ENCODE results near the gene SV2B. TPM values are rescaled to one million over a fixed set of nuclear protein-coding genes. Genes with fewer than 3 reads are reported as not detected.

SV2B gene
- total RNA-seq, 1 donor from 2014 or later, result 0.26 TPM

DNA sequence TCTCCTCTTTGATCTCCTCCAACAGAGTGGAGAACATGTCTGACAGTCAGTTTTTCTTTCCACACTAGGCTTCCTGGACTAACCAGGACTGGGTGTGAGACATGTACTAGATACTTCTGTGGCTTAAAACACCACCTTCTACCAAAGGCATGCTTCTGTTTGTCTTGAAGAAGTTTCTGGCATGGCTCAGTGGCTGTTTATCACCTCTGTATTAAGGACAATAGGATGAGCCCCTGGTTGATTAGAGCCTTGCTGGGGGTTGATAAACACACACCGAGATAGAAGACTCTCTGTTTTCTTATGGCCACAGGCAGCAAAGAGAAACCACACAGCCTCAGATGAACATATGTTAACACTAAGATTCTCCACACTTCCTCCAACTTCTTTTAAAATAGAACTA, 40.5 kb downstream of the SV2B start:
- TF ChIP-seq, protein P1, sequence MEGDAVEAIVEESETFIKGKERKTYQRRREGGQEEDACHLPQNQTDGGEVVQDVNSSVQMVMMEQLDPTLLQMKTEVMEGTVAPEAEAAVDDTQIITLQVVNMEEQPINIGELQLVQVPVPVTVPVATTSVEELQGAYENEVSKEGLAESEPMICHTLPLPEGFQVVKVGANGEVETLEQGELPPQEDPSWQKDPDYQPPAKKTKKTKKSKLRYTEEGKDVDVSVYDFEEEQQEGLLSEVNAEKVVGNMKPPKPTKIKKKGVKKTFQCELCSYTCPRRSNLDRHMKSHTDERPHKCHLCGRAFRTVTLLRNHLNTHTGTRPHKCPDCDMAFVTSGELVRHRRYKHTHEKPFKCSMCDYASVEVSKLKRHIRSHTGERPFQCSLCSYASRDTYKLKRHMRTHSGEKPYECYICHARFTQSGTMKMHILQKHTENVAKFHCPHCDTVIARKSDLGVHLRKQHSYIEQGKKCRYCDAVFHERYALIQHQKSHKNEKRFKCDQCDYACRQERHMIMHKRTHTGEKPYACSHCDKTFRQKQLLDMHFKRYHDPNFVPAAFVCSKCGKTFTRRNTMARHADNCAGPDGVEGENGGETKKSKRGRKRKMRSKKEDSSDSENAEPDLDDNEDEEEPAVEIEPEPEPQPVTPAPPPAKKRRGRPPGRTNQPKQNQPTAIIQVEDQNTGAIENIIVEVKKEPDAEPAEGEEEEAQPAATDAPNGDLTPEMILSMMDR (IDR thresholded peaks at IDR 0.05; ENCODE audit: insufficient read depth, low read length, severe bottlenecking), result no peak
- Histone ChIP-seq H3K36me3 (ENCODE audit: control insufficient read depth, insufficient read depth, low read length) (no peaks in the 10 kb centered on the region), H3K27me3 (ENCODE audit: control insufficient read depth, insufficient read depth, low read length) (no peaks in the 10 kb centered on the region), H3K4me3 (ENCODE audit: low read depth, low read length) (no peak overlapping the region)
- no peak for FAIRE-seq
- no peak for DNase-seq (ENCODE audit: low read depth)

DNA sequence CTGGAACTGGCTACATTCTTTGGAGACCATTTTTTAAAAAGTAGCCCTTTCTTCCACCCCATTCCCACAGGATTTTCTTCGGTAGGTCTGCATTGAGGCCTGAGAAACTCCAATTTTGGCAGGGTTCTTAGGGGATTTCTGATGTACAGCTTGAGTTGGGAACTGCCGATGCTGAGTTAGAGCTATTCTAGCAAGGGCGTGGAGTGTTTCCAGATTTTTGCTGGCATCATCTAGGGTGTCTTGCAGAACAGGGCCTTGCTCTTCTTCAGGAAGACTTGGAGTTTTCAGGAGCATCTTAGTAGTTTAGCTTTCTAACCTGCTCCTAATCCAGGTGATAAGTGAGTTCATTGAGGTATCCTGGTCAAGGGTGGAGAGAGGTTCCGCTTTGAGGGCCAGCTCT, 41.0 kb downstream of the SV2B start:
- no peaks in the 10 kb centered on the region for H3K27me3 ChIP-seq (ENCODE audit: control insufficient read depth, insufficient read depth, low read length)
- no peaks in the 10 kb centered on the region for H3K36me3 ChIP-seq (ENCODE audit: control insufficient read depth, insufficient read depth, low read length)
- TF ChIP-seq, protein P1 (IDR thresholded peaks at IDR 0.05; ENCODE audit: insufficient read depth, low read length, severe bottlenecking), result no peak
- no peak for FAIRE-seq
- DNase-seq (ENCODE audit: low read depth), result no peak
- no peak overlapping the region for H3K4me3 ChIP-seq (ENCODE audit: low read depth, low read length)

DNA sequence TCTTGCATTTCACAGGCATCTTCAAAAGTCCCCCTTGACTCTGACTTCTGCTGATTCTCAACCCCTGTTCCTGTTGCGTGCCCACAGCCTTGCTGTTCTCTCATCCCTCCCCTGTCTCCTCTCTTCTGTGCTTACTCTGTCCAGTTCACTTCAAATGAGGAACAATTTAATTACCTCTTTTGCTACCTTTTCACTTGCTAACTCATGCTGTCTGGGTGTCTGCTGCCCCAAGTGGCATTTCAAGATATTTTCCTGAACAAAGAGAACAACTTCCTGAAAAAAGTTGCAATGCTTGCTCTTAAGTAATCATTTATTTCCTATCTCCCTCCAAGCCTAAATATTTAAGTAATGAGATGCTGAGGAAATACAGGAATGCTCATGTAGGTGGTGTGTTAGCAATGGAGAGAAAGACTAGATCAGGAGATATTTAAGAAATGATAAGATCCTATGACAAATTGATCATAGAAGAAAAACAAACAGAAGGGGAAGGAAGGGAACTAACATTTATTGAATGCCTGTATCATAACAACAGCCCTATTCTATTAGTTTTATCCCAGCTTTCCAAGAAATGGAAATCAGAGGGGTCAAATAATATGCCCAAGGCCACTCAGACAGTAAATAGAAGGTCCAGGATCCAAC, 42.2 kb downstream of the SV2B start:
- TF ChIP-seq, protein P1 (IDR thresholded peaks at IDR 0.05; ENCODE audit: insufficient read depth, low read length, severe bottlenecking), result peak; percentile 39
- H3K36me3 ChIP-seq (ENCODE audit: control insufficient read depth, insufficient read depth, low read length), result no peaks in the 10 kb centered on the region
- H3K27me3 ChIP-seq (ENCODE audit: control insufficient read depth, insufficient read depth, low read length), result no peaks in the 10 kb centered on the region
- peak; percentile 37 for DNase-seq (ENCODE audit: low read depth)
- H3K4me3 ChIP-seq (ENCODE audit: low read depth, low read length), result no peak overlapping the region
- FAIRE-seq, result peak; percentile 43

DNA sequence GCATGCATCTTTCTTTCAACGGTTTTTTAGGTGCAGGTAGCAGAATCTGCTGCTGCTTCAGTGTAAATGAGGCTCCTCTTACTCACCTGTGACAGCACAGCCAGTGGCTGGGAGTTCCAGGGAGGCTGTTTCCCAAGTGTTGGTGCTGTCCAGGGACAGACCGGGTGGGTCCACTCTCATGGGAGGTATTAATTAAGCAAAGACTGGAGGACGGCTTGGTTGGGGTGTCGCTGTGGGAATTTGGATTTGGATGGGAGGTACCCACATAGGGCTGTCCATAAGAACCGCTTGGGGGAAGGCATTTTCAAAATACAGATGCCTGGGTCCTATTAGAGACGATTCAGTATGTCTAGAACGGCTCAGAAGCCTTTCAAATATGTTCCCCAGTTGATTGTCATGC, 42.9 kb downstream of the SV2B start:
- FAIRE-seq, result no peak
- no peak for DNase-seq (ENCODE audit: low read depth)
- Histone ChIP-seq H3K36me3 (ENCODE audit: control insufficient read depth, insufficient read depth, low read length) (no peaks in the 10 kb centered on the region), H3K27me3 (ENCODE audit: control insufficient read depth, insufficient read depth, low read length) (no peaks in the 10 kb centered on the region), H3K4me3 (ENCODE audit: low read depth, low read length) (no peak overlapping the region)
- TF ChIP-seq, protein P1 (IDR thresholded peaks at IDR 0.05; ENCODE audit: insufficient read depth, low read length, severe bottlenecking), result no peak

DNA sequence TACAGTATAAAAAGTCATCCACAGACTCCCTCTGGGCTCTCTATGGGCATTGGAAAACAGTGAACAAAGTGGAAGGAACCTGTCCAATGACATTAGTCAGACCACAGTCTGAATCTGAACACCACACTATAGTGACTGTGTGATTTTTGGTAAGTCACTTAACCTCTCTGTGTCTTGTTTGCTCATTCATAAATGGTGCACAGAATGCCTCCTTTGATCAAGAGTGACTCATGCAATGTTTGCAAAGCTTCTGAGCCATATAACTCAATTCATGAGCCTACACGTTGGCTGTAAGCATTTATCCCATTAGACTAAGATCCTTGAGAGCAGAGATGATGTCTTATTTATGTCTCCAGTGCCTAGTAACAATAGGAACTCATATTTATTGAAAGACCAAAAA, 46.7 kb downstream of the SV2B start:
- H3K36me3 ChIP-seq (ENCODE audit: control insufficient read depth, insufficient read depth, low read length), result no peaks in the 10 kb centered on the region
- DNase-seq (ENCODE audit: low read depth) (peak; percentile 55), FAIRE-seq (no peak)
- no peaks in the 10 kb centered on the region for H3K27me3 ChIP-seq (ENCODE audit: control insufficient read depth, insufficient read depth, low read length)
- no peak overlapping the region for H3K4me3 ChIP-seq (ENCODE audit: low read depth, low read length)
- TF ChIP-seq, protein P1 (IDR thresholded peaks at IDR 0.05; ENCODE audit: insufficient read depth, low read length, severe bottlenecking), result no peak

DNA sequence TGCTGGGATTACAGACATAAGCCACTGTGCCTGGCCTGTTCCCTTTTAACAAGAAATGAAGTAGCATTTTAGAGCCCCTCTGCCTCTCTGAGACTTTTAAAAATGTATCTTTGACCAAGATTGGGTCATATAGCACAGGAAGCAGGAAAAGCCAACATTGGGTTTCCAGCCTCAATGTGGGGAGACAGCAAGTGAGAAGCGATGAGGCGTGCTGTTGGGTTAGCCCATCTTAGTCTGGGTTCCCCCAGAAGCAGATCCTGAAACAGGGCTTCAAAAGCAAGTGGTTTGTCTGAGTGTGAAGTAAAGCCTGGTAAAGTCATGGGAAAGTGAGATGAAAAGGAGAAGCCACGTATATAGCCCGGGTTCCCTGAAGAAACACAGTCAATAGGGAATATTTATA, 48.2 kb downstream of the SV2B start:
- TF ChIP-seq, protein P1 (IDR thresholded peaks at IDR 0.05; ENCODE audit: insufficient read depth, low read length, severe bottlenecking), result no peak
- H3K4me3 ChIP-seq (ENCODE audit: low read depth, low read length), result no peak overlapping the region
- no peaks in the 10 kb centered on the region for H3K36me3 ChIP-seq (ENCODE audit: control insufficient read depth, insufficient read depth, low read length)
- H3K27me3 ChIP-seq (ENCODE audit: control insufficient read depth, insufficient read depth, low read length), result no peaks in the 10 kb centered on the region
- FAIRE-seq (no peak), DNase-seq (ENCODE audit: low read depth) (no peak)
